Mesenchymal stem cell (in vitro differentiated cells and primary cell): ENCODE measurements around the gene HAND2.

Experiments
- DNase-seq: peaks from one replicate; pipeline ENCODE4 v3.0.0-alpha.2; 2013
- H2AFZ ChIP-seq: one replicate; pipeline ENCODE4 v1.6.1; 2013; ENCODE audit warnings: low read depth, mild to moderate bottlenecking, control low read depth, inconsistent platforms, low read length, moderate library complexity
- H2AK5ac ChIP-seq: 2 replicates; pipeline ENCODE4 v1.6.1; 2013; ENCODE audit warnings: low read length, moderate library complexity, mild to moderate bottlenecking, inconsistent platforms; ENCODE audit not compliant: severe bottlenecking
- H2BK120ac ChIP-seq: one replicate; pipeline ENCODE4 v1.6.1; 2013; ENCODE audit warnings: low read depth, mild to moderate bottlenecking, inconsistent platforms, low read length, moderate library complexity
- H2BK12ac ChIP-seq, 2 experiments: one replicate each; pipeline ENCODE4 v1.6.1; 2013; ENCODE audit warnings: inconsistent platforms in 2 of 2, low read length in 2 of 2, mild to moderate bottlenecking in 2 of 2, moderate library complexity in 2 of 2, control low read depth in 1 of 2
- H2BK15ac ChIP-seq: one replicate; pipeline ENCODE4 v1.6.1; 2013; ENCODE audit warnings: mild to moderate bottlenecking, low read depth, inconsistent platforms; ENCODE audit not compliant: poor library complexity, severe bottlenecking
- H2BK5ac ChIP-seq: 2 replicates; pipeline ENCODE4 v1.6.1; 2013; ENCODE audit warnings: low read depth, mild to moderate bottlenecking, low read length, control low read depth, inconsistent platforms; ENCODE audit not compliant: poor library complexity, severe bottlenecking
- H3K14ac ChIP-seq, 2 experiments: one replicate each; pipeline ENCODE4 v1.6.1; 2013; ENCODE audit warnings: inconsistent platforms in 2 of 2, low read length in 2 of 2, control low read depth in 1 of 2, mild to moderate bottlenecking in 1 of 2, moderate library complexity in 1 of 2
- H3K18ac ChIP-seq, 2 experiments: one replicate each; pipeline ENCODE4 v1.6.1; 2013; ENCODE audit warnings: inconsistent platforms in 2 of 2, low read length in 2 of 2, control low read depth in 1 of 2, low read depth in 1 of 2, mild to moderate bottlenecking in 1 of 2
- H3K23ac ChIP-seq, 2 experiments: one replicate each; pipeline ENCODE4 v1.6.1; 2013; ENCODE audit warnings: inconsistent platforms in 2 of 2, low read length in 2 of 2, mild to moderate bottlenecking in 2 of 2, moderate library complexity in 2 of 2, control low read depth in 1 of 2
- H3K27ac ChIP-seq: 2 replicates; pipeline ENCODE4 v1.5.1; 2013; ENCODE audit warnings: mild to moderate bottlenecking, moderate library complexity, low read length, control low read depth, inconsistent platforms; ENCODE audit not compliant: poor library complexity, severe bottlenecking
- H3K27me3 ChIP-seq, 2 experiments: 2 replicates each; pipeline versions ENCODE4 v1.6.1 to v1.7.0; 2013; ENCODE audit warnings: low read length in 2 of 2, mild to moderate bottlenecking in 2 of 2, moderate library complexity in 2 of 2, control low read depth in 1 of 2, inconsistent platforms in 1 of 2; ENCODE audit not compliant: control insufficient read depth in 1 of 2, insufficient read depth in 1 of 2
- H3K36me3 ChIP-seq, 2 experiments: 2 replicates each; pipeline versions ENCODE4 v1.6.1 to v1.7.0; 2013; ENCODE audit warnings: low read length in 2 of 2, control low read depth in 1 of 2, inconsistent platforms in 1 of 2, low read depth in 1 of 2, mild to moderate bottlenecking in 1 of 2; ENCODE audit not compliant: insufficient read depth in 2 of 2, control insufficient read depth in 1 of 2
- H3K4ac ChIP-seq, 2 experiments: one replicate each; pipeline ENCODE4 v1.6.1; 2013; ENCODE audit warnings: inconsistent platforms in 2 of 2, low read length in 2 of 2, mild to moderate bottlenecking in 2 of 2, moderate library complexity in 2 of 2, control low read depth in 1 of 2, low read depth in 1 of 2
- H3K4me1 ChIP-seq: 2 replicates; pipeline ENCODE4 v1.6.1; 2013; ENCODE audit warnings: low read depth, low read length, control low read depth; ENCODE audit not compliant: control insufficient read depth, insufficient read depth
- H3K4me2 ChIP-seq: 2 replicates; pipeline ENCODE4 v1.6.1; 2013; ENCODE audit warnings: low read length, mild to moderate bottlenecking, inconsistent platforms; ENCODE audit not compliant: poor library complexity, severe bottlenecking
- H3K4me3 ChIP-seq, 2 experiments: 2 replicates each; pipeline versions ENCODE4 v1.5.1 to v1.7.0; 2013; ENCODE audit warnings: low read length in 2 of 2, mild to moderate bottlenecking in 2 of 2, control low read depth in 1 of 2, low read depth in 1 of 2; ENCODE audit not compliant: insufficient read depth in 1 of 2
- H3K79me1 ChIP-seq: replicated peaks from 2 replicates; pipeline ENCODE4 v1.6.1; 2013; ENCODE audit warnings: mild to moderate bottlenecking, control low read depth, low read length, inconsistent platforms; ENCODE audit not compliant: poor library complexity, severe bottlenecking
- H3K9ac ChIP-seq: 2 replicates; pipeline ENCODE4 v1.7.0; 2013; ENCODE audit warnings: mild to moderate bottlenecking, low read length, moderate library complexity
- H3K9me3 ChIP-seq: 2 replicates; pipeline ENCODE4 v1.7.0; 2013; ENCODE audit warnings: mild to moderate bottlenecking, low read length; ENCODE audit not compliant: control insufficient read depth
- H4K8ac ChIP-seq: one replicate; pipeline ENCODE4 v1.6.1; 2013; ENCODE audit warnings: inconsistent platforms, mild to moderate bottlenecking, low read length, moderate library complexity
- H4K91ac ChIP-seq: one replicate; pipeline ENCODE4 v1.6.1; 2013; ENCODE audit warnings: mild to moderate bottlenecking, low read length, inconsistent platforms
- WGBS: methylation state at CpG from one replicate; pipeline ENCODE4 v1.1.7; 2013; ENCODE audit warnings: mixed read lengths; 5-methylcytosine and 5-hydroxymethylcytosine counted together

The HAND2 gene

GRCh38 chr4:173498023-173498422 lies 32.0 kb downstream of the HAND2 start:
- Histone ChIP-seq H2BK120ac (no peak overlapping the region), H2AK5ac (no peak overlapping the region), H2BK12ac (no peak overlapping the region), H3K23ac (no peak overlapping the region), H2BK5ac (no peak overlapping the region), H3K14ac (no peak overlapping the region), H3K4me3 (no peak overlapping the region), H3K18ac (no peak overlapping the region), H3K9ac (no peak overlapping the region), H3K27ac (no peak overlapping the region), H3K9me3 (no peaks in the 10 kb centered on the region), H4K8ac (no peak overlapping the region), H3K79me1 (no peaks in the 10 kb centered on the region), H3K4me2 (no peak overlapping the region), H3K4me1 (peaks cover 14% of the 10 kb centered on the region), H4K91ac (no peak overlapping the region), H3K36me3 (no peaks in the 10 kb centered on the region), H2AFZ (no peak overlapping the region), H3K27me3 (peaks cover 20 to 65% of the 10 kb centered on the region in 2 experiments), H2BK15ac (no peak overlapping the region), H3K4ac (no peak overlapping the region)
- no peak for DNase-seq
- 100% methylated on average over 1 of the region's 1 CpG for WGBS

GRCh38 chr4:173494013-173494970 lies 35.7 kb downstream of the HAND2 start:
- Histone ChIP-seq H3K4me2 (peak overlapping the region; percentile 33), H2AFZ (no peak overlapping the region), H2BK5ac (no peak overlapping the region)

GRCh38 chr4:173493041-173493440 lies 37.0 kb downstream of the HAND2 start:
- no peak overlapping the region for H3K4me3 ChIP-seq

More at GRCh38 chr4:173494013-173494970, 35.7 kb downstream of the HAND2 start:
- H3K9me3 ChIP-seq = no peaks in the 10 kb centered on the region
- DNase-seq = peak; percentile 65
- H2BK15ac ChIP-seq = no peak overlapping the region
- peaks cover 8% of the 10 kb centered on the region for H3K4me1 ChIP-seq
- H3K23ac ChIP-seq = no peak overlapping the region
- H2AK5ac ChIP-seq = no peak overlapping the region
- no peak overlapping the region for H2BK12ac ChIP-seq
- H4K91ac ChIP-seq = no peak overlapping the region
- peak overlapping the region in 1 of 2 experiments; percentile 79 for H3K4me3 ChIP-seq
- no peak overlapping the region for H2BK120ac ChIP-seq
- H4K8ac ChIP-seq = no peak overlapping the region
- 46% methylated on average over 40 of the region's 40 CpGs for WGBS
- no peak overlapping the region for H3K18ac ChIP-seq
- H3K14ac ChIP-seq = no peak overlapping the region
- no peaks in the 10 kb centered on the region for H3K36me3 ChIP-seq
- no peaks in the 10 kb centered on the region for H3K79me1 ChIP-seq
- peak overlapping the region; percentile 82 for H3K9ac ChIP-seq
- no peak overlapping the region for H3K27ac ChIP-seq
- H3K4ac ChIP-seq = no peak overlapping the region
- H3K27me3 ChIP-seq = peaks cover 0 to 28% of the 10 kb centered on the region in 2 experiments

GRCh38 chr4:173492315-173492714 lies 37.7 kb downstream of the HAND2 start:
- no peak overlapping the region for H4K8ac ChIP-seq
- DNase-seq = no peak
- H3K14ac ChIP-seq = no peak overlapping the region
- H3K23ac ChIP-seq = no peak overlapping the region
- H2AK5ac ChIP-seq = no peak overlapping the region
- no peak overlapping the region for H3K27ac ChIP-seq
- H2BK15ac ChIP-seq = no peak overlapping the region
- H3K4me2 ChIP-seq = no peak overlapping the region
- H3K4me3 ChIP-seq = no peak overlapping the region
- no peak overlapping the region for H3K9ac ChIP-seq
- no peaks in the 10 kb centered on the region for H3K79me1 ChIP-seq
- no peak overlapping the region for H3K18ac ChIP-seq
- WGBS = 93% methylated on average over 4 of the region's 4 CpGs
- no peak overlapping the region for H2AFZ ChIP-seq
- peaks cover 0 to 15% of the 10 kb centered on the region in 2 experiments for H3K27me3 ChIP-seq
- H3K9me3 ChIP-seq = no peaks in the 10 kb centered on the region
- peaks cover 8% of the 10 kb centered on the region for H3K4me1 ChIP-seq
- no peak overlapping the region for H2BK12ac ChIP-seq
- no peak overlapping the region for H2BK5ac ChIP-seq
- H3K36me3 ChIP-seq = no peaks in the 10 kb centered on the region
- no peak overlapping the region for H4K91ac ChIP-seq
- no peak overlapping the region for H3K4ac ChIP-seq
- H2BK120ac ChIP-seq = no peak overlapping the region

More at GRCh38 chr4:173493041-173493440, 37.0 kb downstream of the HAND2 start:
- Histone ChIP-seq H3K9ac (no peak overlapping the region), H4K8ac (no peak overlapping the region), H3K9me3 (no peaks in the 10 kb centered on the region), H3K14ac (no peak overlapping the region), H4K91ac (no peak overlapping the region), H3K27ac (no peak overlapping the region), H3K23ac (no peak overlapping the region), H2BK15ac (no peak overlapping the region), H2AK5ac (no peak overlapping the region), H3K36me3 (no peaks in the 10 kb centered on the region), H3K4me1 (peaks cover 8% of the 10 kb centered on the region), H2BK12ac (no peak overlapping the region), H2BK5ac (no peak overlapping the region), H3K79me1 (no peaks in the 10 kb centered on the region), H3K4ac (no peak overlapping the region), H2BK120ac (no peak overlapping the region), H3K4me2 (no peak overlapping the region), H2AFZ (no peak overlapping the region), H3K18ac (no peak overlapping the region), H3K27me3 (peaks cover 0 to 15% of the 10 kb centered on the region in 2 experiments)
- 90% methylated on average over 1 of the region's 4 CpGs for WGBS
- DNase-seq = no peak
